Cardiac fibroblast (primary cell): ENCODE data around the gene POLA1.

Source experiments
- DNase-seq, 2 donors: peaks; one replicate each; pipeline versions ENCODE4 v3.0.0 to v3.0.0-alpha.2; 2010; ENCODE audit warnings: low read depth in 2 of 2
- H3K4me3 ChIP-seq, 2 donors: replicated peaks in 1 of 2; 1 replicate in 1 of 2; 2 replicates in 1 of 2; pipeline ENCODE4 v1.5.1; 2011; ENCODE audit warnings: low read depth in 2 of 2, low read length in 2 of 2, mild to moderate bottlenecking in 2 of 2, moderate library complexity in 1 of 2
- TF ChIP-seq, protein P1 (sequence below): IDR thresholded peaks from one replicate; pipeline ENCODE4 v1.5.1; 2011; ENCODE audit warnings: low read depth, mild to moderate bottlenecking, low read length, inconsistent platforms

The POLA1 gene, protein sequence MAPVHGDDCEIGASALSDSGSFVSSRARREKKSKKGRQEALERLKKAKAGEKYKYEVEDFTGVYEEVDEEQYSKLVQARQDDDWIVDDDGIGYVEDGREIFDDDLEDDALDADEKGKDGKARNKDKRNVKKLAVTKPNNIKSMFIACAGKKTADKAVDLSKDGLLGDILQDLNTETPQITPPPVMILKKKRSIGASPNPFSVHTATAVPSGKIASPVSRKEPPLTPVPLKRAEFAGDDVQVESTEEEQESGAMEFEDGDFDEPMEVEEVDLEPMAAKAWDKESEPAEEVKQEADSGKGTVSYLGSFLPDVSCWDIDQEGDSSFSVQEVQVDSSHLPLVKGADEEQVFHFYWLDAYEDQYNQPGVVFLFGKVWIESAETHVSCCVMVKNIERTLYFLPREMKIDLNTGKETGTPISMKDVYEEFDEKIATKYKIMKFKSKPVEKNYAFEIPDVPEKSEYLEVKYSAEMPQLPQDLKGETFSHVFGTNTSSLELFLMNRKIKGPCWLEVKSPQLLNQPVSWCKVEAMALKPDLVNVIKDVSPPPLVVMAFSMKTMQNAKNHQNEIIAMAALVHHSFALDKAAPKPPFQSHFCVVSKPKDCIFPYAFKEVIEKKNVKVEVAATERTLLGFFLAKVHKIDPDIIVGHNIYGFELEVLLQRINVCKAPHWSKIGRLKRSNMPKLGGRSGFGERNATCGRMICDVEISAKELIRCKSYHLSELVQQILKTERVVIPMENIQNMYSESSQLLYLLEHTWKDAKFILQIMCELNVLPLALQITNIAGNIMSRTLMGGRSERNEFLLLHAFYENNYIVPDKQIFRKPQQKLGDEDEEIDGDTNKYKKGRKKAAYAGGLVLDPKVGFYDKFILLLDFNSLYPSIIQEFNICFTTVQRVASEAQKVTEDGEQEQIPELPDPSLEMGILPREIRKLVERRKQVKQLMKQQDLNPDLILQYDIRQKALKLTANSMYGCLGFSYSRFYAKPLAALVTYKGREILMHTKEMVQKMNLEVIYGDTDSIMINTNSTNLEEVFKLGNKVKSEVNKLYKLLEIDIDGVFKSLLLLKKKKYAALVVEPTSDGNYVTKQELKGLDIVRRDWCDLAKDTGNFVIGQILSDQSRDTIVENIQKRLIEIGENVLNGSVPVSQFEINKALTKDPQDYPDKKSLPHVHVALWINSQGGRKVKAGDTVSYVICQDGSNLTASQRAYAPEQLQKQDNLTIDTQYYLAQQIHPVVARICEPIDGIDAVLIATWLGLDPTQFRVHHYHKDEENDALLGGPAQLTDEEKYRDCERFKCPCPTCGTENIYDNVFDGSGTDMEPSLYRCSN (N-terminal part only)

DNA sequence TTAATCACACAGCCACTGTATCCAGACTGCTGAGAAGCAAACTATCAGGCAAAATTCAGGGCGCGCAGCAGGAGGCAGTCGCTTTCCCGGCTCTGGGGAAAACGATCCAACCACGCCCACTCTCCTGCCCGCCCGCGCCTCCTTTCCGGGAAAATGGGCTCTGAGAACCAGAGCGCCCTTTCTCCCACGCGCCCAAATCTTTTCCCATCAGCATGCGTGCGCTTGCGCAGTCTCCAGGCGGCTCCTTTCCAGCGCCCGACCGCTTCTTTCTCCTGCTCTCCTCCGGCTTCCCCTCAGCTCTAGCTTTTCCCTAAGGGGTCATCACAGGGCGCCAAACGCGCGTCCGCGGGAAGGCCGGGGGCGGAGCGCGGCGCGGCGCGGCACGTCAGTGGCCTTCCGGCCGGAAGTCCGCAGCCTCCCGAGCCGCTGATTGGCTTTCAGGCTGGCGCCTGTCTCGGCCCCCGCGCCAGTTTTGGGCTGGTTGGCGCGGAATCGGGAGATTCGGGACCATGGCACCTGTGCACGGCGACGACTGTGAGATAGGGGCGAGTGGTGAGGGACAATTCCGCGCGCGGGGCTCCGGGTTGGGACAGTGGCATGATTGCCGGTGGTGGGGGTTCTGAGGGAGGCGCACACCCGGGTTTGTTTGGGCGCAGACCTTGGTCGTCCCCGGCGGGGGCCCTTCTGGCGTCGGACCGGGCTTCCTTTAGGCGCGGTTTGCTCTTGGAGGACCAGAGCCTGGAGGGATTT lies at the start of gene POLA1:
TSS of gene POLA1 (plus strand) at position 466 of the 750 bp plus-strand sequence. CDS start at position 510, 44 bp downstream.
- H3K4me3 ChIP-seq: peak within 1 kb of the TSS; percentile 68 to 77
- TF ChIP-seq, protein P1, sequence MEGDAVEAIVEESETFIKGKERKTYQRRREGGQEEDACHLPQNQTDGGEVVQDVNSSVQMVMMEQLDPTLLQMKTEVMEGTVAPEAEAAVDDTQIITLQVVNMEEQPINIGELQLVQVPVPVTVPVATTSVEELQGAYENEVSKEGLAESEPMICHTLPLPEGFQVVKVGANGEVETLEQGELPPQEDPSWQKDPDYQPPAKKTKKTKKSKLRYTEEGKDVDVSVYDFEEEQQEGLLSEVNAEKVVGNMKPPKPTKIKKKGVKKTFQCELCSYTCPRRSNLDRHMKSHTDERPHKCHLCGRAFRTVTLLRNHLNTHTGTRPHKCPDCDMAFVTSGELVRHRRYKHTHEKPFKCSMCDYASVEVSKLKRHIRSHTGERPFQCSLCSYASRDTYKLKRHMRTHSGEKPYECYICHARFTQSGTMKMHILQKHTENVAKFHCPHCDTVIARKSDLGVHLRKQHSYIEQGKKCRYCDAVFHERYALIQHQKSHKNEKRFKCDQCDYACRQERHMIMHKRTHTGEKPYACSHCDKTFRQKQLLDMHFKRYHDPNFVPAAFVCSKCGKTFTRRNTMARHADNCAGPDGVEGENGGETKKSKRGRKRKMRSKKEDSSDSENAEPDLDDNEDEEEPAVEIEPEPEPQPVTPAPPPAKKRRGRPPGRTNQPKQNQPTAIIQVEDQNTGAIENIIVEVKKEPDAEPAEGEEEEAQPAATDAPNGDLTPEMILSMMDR: peak; percentile 8
- peak; percentile 96 to 98 for DNase-seq

DNA sequence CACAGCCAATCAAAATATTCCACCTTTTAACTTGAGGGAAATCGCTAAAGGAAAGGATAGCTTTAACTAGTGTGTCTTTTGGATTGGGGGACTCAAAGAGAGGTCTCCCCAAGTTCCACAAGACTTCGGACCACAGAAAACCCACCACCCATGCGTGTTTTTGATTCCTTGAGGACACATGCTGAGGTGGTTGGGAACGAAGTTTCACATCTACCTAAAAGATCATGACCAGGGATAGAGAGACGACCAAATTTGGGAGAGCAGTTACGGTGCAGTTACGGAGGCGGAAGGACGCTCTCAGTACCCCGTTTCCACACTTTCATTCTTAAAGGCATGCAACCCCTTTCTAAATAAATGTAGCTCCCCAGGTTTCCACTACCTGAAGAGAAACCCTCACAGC lies 47.7 kb upstream of the POLA1 start:
- TF ChIP-seq, protein P1: no peak
- H3K4me3 ChIP-seq: no peak overlapping the region
- no peak for DNase-seq

DNA sequence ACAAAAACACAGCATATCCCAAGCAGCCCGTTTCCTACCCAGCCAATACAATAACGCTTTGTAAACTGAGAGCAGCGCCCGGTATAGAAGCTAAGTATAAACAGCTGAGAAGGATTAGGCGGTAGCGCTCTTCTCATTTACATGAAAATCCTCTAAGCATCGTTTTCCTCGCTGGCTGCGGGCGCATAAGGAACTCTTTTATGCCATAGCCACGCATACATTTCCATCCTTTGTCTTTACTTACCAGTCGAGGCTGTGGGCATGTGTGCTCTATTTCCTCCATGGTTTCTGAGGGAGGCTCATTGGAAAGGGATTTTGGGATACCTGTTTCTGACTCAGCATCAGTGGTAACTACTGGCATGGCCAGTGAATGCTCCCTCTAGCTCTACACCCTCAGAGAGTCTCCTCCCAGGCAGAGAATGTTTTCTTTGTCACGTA lies 47.0 kb upstream of the POLA1 start:
- DNase-seq: peak; percentile 1 to 9
- peak overlapping the region in 1 of 2 donors; percentile 4 for H3K4me3 ChIP-seq
- TF ChIP-seq, protein P1: no peak

DNA sequence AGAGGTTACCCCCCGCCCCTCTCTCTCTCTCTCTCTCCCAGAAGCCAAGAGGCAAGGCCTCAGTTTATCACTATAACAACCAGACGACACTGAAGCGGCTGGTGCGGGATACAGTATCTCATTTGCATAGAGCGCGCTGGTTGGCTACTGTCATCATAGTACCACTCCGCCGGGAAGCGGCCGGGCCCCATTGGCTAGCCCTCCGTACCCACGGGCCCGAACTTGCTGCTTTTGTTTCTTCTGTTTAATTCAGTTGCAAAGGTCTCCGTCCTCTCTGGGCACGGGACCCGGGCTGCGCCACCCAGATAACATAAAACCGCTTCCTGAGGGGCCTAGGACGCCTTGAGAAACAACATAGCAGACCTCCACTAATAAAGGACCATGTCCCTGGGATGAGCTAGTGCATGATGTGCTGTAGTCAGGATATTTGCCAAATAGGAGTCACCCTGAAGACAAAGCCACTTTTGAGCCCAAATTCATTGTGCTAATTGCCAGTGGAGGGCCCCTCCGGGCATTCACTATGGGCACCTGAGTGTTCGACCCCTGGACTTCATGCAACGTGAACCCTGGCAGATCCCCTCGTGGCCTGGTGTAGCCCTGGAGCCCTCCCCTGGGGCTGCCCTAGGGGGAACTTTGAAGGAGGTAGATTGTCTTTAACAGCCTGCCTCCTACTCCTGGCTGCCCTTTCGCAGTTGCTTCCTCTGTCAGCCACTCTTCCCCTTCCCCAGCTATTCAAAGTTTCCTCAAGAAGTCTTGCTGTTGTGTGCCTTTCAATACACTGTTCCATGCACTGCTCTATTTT lies 46.3 kb upstream of the POLA1 start, which contains the start of gene PCYT1B:
TSS of gene PCYT1B (minus strand) at position 91 of the 802 bp plus-strand sequence. CDS start 242 bp downstream, outside the sequence.
- peak; percentile 41 to 65 for DNase-seq
- H3K4me3 ChIP-seq: peak within 1 kb of the TSS in 1 of 2 donors; percentile 14
- TF ChIP-seq, protein P1: no peak

DNA sequence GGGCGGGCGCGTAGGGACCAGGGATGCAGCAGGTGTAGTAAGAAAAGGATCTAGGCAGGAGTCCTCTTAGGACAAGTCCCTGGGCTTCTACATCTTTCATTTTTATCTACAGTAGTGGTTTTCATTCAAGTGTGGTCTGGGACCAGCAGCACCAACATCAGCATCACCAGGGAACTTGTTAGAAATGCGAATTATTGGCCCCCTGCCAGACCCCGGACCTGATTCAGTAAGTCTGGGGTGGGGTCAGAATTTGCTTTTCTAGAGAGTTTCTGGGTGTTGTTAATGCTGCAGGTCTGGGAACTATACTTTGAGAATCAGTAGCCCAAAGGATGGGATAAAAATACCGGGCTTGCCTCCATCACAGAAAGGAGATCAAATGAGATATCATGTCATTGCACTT lies 45.2 kb upstream of the POLA1 start:
- no peak for DNase-seq
- no peak overlapping the region for H3K4me3 ChIP-seq
- TF ChIP-seq, protein P1: no peak
